ENCODE data around the gene MRPL1. TPM values are rescaled to one million over a fixed set of nuclear protein-coding genes. Genes with fewer than 3 reads are reported as not detected.
A peak's percentile ranks its signal among the peaks of the same experiment; 100 is the strongest.

The MRPL1 gene
- total and polyA plus RNA-seq, 9 of the 15 experiments (the other 6 are each of a cell fraction or from before 2014, with no cell fraction given) = 38.4 to 75.7 (median 63.7) TPM

DNA sequence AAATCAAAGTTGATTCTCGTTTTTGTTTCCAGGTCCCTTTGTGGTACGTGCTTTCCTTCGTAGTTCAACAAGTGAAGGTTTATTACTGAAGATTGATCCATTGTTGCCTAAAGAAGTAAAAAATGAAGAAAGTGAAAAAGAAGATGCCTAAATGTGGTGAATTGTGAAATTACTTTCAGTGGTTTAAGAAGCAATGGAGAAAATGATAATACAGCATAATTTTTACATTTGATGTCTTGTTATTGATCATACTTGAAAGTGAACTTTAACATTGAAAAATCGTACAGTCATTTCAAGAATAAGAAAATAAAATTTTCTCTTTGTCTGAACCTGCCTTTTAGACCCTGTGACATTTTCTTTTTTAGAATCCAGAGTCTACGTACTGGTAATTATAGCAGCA, 89.8 kb downstream of the MRPL1 start:
- FAIRE-seq (no peak), ATAC-seq (no peak), DNase-seq (ENCODE audit: extremely low read depth in 1 of 4, low spot score in 3 of 4) (no peak)
- H3K79me2 ChIP-seq (ENCODE audit: control insufficient read depth, insufficient read depth, low read length) = no peaks in the 10 kb centered on the region
- in situ Hi-C loops (cut with MboI) (loop anchor here (10.0 kb wide), 1 partner anchor 532 kb away; no protein-coding TSS in a partner anchor), intact Hi-C loops (cut with micrococcal nuclease) (loop anchor here (10.0 kb wide), 1 partner anchor 992 kb away; no protein-coding TSS in a partner anchor)
- H3K4me1 ChIP-seq (replicated peaks in 1 of 2; ENCODE audit: control insufficient read depth in 2 of 2, insufficient read depth in 2 of 2, low read length in 2 of 2) = 0 out of 5 replicates have a peak, but pooled peaks cover 0 to 2% of the 10 kb centered on the region in 2 experiments
- no peak overlapping the region for H3K27ac ChIP-seq (ENCODE audit: extremely low read depth, low read depth, low read length)
- no TSS peak for BruUV-seq (replicated peaks)
- POLR2A ChIA-PET = no interaction called here
- H3K9ac ChIP-seq (ENCODE audit: insufficient read depth in 1 of 2, low read depth in 2 of 2, low read length in 2 of 2) = no peak overlapping the region
- H3K4me2 ChIP-seq (ENCODE audit: insufficient read depth, low read length) = no peak overlapping the region
- no peaks in the 10 kb centered on the region for H3K27me3 ChIP-seq (ENCODE audit: control insufficient read depth in 2 of 2, insufficient read depth in 2 of 2, low read length in 2 of 2)
- CTCF ChIA-PET (ENCODE audit: low intra/inter-chr PET ratio) = no interaction called here
- H3K4me3 ChIP-seq = no peak overlapping the region
- no peak for TF ChIP-seq MTA2 (IDR thresholded peaks at IDR 0.05; ENCODE audit: low read depth)
- TF ChIP-seq ZNF316 (IDR thresholded peaks at IDR 0.05) = peak; percentile 27; the same call in 1 of the 2 replicates
- TF ChIP-seq RAD51 (IDR thresholded peaks at IDR 0.05; ENCODE audit: borderline replicate concordance, low read depth) = no peak
- no peak overlapping the region for H2AFZ ChIP-seq (ENCODE audit: low read depth, low read length)
- H3K9me1 ChIP-seq (ENCODE audit: control insufficient read depth, insufficient read depth, low read length) = no peaks in the 10 kb centered on the region
- H4K20me1 ChIP-seq (replicated peaks; ENCODE audit: control insufficient read depth, insufficient read depth, low read length) = no peaks in the 10 kb centered on the region
- peaks cover 23% of the 10 kb centered on the region; the same call in 2 of the 3 replicates for H3K36me3 ChIP-seq (ENCODE audit: control insufficient read depth, insufficient read depth, low read length)
- WGBS (ENCODE audit: insufficient coverage, low coverage, missing lambda C conversion rate) = 73% methylated on average over 5 of the region's 5 CpGs
- no peaks in the 10 kb centered on the region for H3K9me3 ChIP-seq (replicated peaks; ENCODE audit: control insufficient read depth, insufficient read depth, low read depth, low read length)

DNA sequence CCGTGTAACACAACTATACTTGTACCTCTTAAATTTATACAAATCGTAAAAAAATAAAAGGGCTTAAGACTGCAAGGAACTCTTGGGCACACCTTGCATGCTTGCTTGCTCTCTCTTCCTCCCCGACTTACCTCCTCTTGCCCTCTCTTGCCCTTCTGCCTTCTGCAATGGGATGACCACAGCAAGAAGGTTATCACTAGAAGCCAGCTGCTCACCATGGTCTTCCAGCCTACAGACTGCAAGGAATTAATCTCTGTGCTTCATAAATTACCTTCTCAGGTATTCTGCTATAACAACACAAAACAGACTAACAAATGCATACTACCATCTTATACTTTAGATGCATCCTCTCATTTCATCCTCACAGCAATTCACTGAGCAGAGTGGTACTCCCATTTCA, 92.1 kb downstream of the MRPL1 start:
- Histone ChIP-seq H2AFZ (ENCODE audit: low read depth, low read length) (no peak overlapping the region), H3K9me1 (ENCODE audit: control insufficient read depth, insufficient read depth, low read length) (no peaks in the 10 kb centered on the region), H3K4me1 (replicated peaks in 1 of 2; ENCODE audit: control insufficient read depth in 2 of 2, insufficient read depth in 2 of 2, low read length in 2 of 2) (0 out of 5 replicates have a peak, but pooled peaks cover 0 to 2% of the 10 kb centered on the region in 2 experiments), H3K27me3 (ENCODE audit: control insufficient read depth in 2 of 2, insufficient read depth in 2 of 2, low read length in 2 of 2) (no peaks in the 10 kb centered on the region), H3K4me2 (ENCODE audit: insufficient read depth, low read length) (no peak overlapping the region), H3K4me3 (no peak overlapping the region), H3K36me3 (ENCODE audit: control insufficient read depth, insufficient read depth, low read length) (peaks cover 23% of the 10 kb centered on the region; the same call in 2 of the 3 replicates), H3K79me2 (ENCODE audit: control insufficient read depth, insufficient read depth, low read length) (no peaks in the 10 kb centered on the region), H3K27ac (ENCODE audit: extremely low read depth, low read depth, low read length) (no peak overlapping the region), H3K9me3 (replicated peaks; ENCODE audit: control insufficient read depth, insufficient read depth, low read depth, low read length) (no peaks in the 10 kb centered on the region), H3K9ac (ENCODE audit: insufficient read depth in 1 of 2, low read depth in 2 of 2, low read length in 2 of 2) (no peak overlapping the region), H4K20me1 (replicated peaks; ENCODE audit: control insufficient read depth, insufficient read depth, low read length) (no peaks in the 10 kb centered on the region)
- intact Hi-C loops (cut with micrococcal nuclease) (loop anchor here (5.0 to 10.0 kb wide), 2 partner anchors 92 to 990 kb away; partner anchors contain the start of gene MRPL1), in situ Hi-C loops (cut with MboI) (loop anchor here (10.0 kb wide), 1 partner anchor 530 kb away; no protein-coding TSS in a partner anchor)
- CTCF ChIA-PET (ENCODE audit: low intra/inter-chr PET ratio) = no interaction called here
- POLR2A ChIA-PET = interaction anchor here (0.6 kb wide), 1 partner anchor 90 kb away, joined by 3 read pairs; no protein-coding TSS in a partner anchor
- DNase-seq (ENCODE audit: extremely low read depth in 1 of 4, low spot score in 3 of 4) (peak in 2 of 4 experiments; percentile 18 to 38), ATAC-seq (peak; percentile 76), FAIRE-seq (peak; percentile 55)
- no TSS peak for BruUV-seq (replicated peaks)
- WGBS (ENCODE audit: insufficient coverage, low coverage, missing lambda C conversion rate) = 36% methylated on average over 3 of the region's 3 CpGs
- TF ChIP-seq SRSF3 (IDR thresholded peaks at IDR 0.05; ENCODE audit: insufficient read depth, low read length) (no peak), MTA2 (IDR thresholded peaks at IDR 0.05; ENCODE audit: low read depth) (peak; percentile 57; the same call in 1 of the 2 replicates), JUN (IDR thresholded peaks at IDR 0.05; ENCODE audit: borderline replicate concordance, low read depth, low read length) (no peak), JUN (CRISPR knock-in tag; IDR thresholded peaks at IDR 0.05; ENCODE audit: borderline replicate concordance) (no peak), NUFIP1 (IDR thresholded peaks at IDR 0.05; ENCODE audit: partially characterized antibody) (no peak), EHMT2 (IDR thresholded peaks at IDR 0.05) (no peak), CBFA2T3 (IDR thresholded peaks at IDR 0.05) (peak; percentile 84), IRF1 (CRISPR knock-in tag; IDR thresholded peaks at IDR 0.05; ENCODE audit: borderline replicate concordance) (no peak), TEAD4 (IDR thresholded peaks at IDR 0.05; ENCODE audit: low read length) (peak; percentile 60; the same call in 1 of the 2 replicates), TEAD4 (CRISPR knock-in tag; IDR thresholded peaks at IDR 0.05; ENCODE audit: borderline replicate concordance) (no peak), FOXK2 (conservative IDR thresholded peaks at IDR 0.05 in 1 of 2, IDR thresholded peaks at IDR 0.05 in 1 of 2; ENCODE audit: low read depth in 2 of 2) (no peak), TAL1 (IDR thresholded peaks at IDR 0.05) (peak; percentile 79), ZFP30 (CRISPR knock-in tag; IDR thresholded peaks at IDR 0.05; ENCODE audit: borderline replicate concordance) (no peak), GABPB1 (CRISPR knock-in tag; IDR thresholded peaks at IDR 0.05) (no peak), SMARCA4 (IDR thresholded peaks at IDR 0.05) (peak; percentile 53; the same call in 1 of the 2 replicates), DPF2 (IDR thresholded peaks at IDR 0.05) (peak; percentile 62; the same call in 1 of the 2 replicates), NCOR1 (IDR thresholded peaks at IDR 0.05) (peak; percentile 52)

Data from K562 (cell line).